ENCODE data around the gene MDK.

DNA sequence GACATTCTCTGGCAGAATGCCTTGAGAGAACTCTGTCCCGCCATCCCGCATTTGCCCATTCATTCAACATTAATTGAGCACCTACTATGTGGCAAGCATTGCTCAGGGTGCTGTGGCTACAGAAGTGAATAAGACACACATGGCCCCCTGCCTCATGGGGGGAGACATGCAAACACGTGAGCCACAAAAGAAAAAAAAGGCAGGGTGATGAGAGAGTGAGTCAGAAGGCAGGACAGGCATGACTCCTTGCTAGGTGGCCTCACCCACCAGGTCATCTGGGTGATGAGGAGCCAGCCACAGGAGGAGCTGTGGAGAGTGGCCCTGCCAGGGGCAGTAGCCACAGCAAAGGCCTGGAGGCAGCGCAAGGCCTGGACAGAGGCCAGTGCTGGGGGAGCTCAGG is 5.2 kb downstream of the MDK start:
- no peak for TF ChIP-seq GATA3 (IDR thresholded peaks at IDR 0.05; ENCODE audit: low read depth, low read length)
- no peak for TF ChIP-seq GATA2 (IDR thresholded peaks at IDR 0.05; ENCODE audit: low read depth, low read length)

Measured in SH-SY5Y (cell line).